GM12892 (cell line): Measurements from ENCODE around the gene NCLN.

Source experiments
- POLR2A ChIP-seq: IDR thresholded peaks from 2 replicates; pipeline ENCODE4 v1.6.1; 2011; ENCODE audit warnings: low read depth, low read length, control low read depth
- POLR2AphosphoS5 ChIP-seq: IDR thresholded peaks from 2 replicates; pipeline ENCODE4 v1.6.1; 2011; ENCODE audit warnings: low read depth, low read length, control low read depth
- TAF1 ChIP-seq: IDR thresholded peaks from 2 replicates; pipeline ENCODE4 v1.6.1; 2011; ENCODE audit warnings: low read depth, mild to moderate bottlenecking, control low read depth, low read length, borderline replicate concordance

GRCh38 chr19:3196933-3197205 lies 11.1 kb downstream of the NCLN start:
- TF ChIP-seq POLR2AphosphoS5 = no peak
- no peak for TF ChIP-seq POLR2A
- TF ChIP-seq TAF1 = no peak
